HUES6 (cell line): ENCODE data around the gene PPFIBP2.

Source experiments
- H3K27ac ChIP-seq: 2 replicates; pipeline ENCODE4 v1.7.0; 2013; ENCODE audit warnings: low read depth, mild to moderate bottlenecking, low read length, inconsistent platforms
- H3K27me3 ChIP-seq: 2 replicates; pipeline ENCODE4 v1.6.1; 2013; ENCODE audit warnings: low read length; ENCODE audit not compliant: control insufficient read depth, insufficient read depth
- H3K36me3 ChIP-seq: 2 replicates; pipeline ENCODE4 v1.6.1; 2013; ENCODE audit warnings: low read length; ENCODE audit not compliant: control insufficient read depth, insufficient read depth
- H3K4me1 ChIP-seq: 2 replicates; pipeline ENCODE4 v1.6.1; 2013; ENCODE audit warnings: low read length; ENCODE audit not compliant: control insufficient read depth, insufficient read depth
- H3K4me3 ChIP-seq: 2 replicates; pipeline ENCODE4 v1.5.1; 2013; ENCODE audit warnings: low read depth, low read length
- H3K9ac ChIP-seq: one replicate; pipeline ENCODE4 v1.6.1; 2013; ENCODE audit warnings: mild to moderate bottlenecking, low read length
- H3K9me3 ChIP-seq: 2 replicates; pipeline ENCODE4 v1.6.1; 2013; ENCODE audit warnings: low read depth, low read length; ENCODE audit not compliant: control insufficient read depth, insufficient read depth

Gene PPFIBP2

GRCh38 chr11:7499081-7499480, 14.7 kb upstream of the PPFIBP2 start:
- no peak overlapping the region for H3K4me3 ChIP-seq
- H3K36me3 ChIP-seq: no peaks in the 10 kb centered on the region
- H3K27ac ChIP-seq: no peak overlapping the region
- no peak overlapping the region for H3K9ac ChIP-seq
- H3K9me3 ChIP-seq: no peaks in the 10 kb centered on the region
- peaks cover 13% of the 10 kb centered on the region for H3K4me1 ChIP-seq
- H3K27me3 ChIP-seq: no peaks in the 10 kb centered on the region

DNA sequence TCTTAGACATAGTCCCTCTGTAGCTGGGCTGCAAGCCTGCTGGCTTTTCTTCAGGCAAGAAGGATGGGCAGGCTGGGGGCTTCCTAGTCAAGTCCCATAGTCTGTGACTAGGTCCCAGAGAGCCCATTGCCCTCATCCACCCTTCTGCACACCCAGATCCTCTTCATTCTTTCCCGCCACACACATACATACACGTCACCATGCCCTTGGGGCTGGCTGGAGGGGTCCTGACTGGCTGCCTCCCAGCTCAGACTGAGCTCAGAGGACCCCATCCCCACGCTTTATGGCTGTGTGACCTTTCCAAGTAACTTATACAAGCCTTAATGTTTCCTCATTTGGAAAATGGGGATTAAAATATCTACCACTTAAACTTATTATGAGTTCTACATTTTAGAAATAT, 13.5 kb upstream of the PPFIBP2 start:
- no peak overlapping the region for H3K4me3 ChIP-seq
- H3K4me1 ChIP-seq: peaks cover 13% of the 10 kb centered on the region
- H3K27me3 ChIP-seq: no peaks in the 10 kb centered on the region; the same call in 1 of the 2 replicates

GRCh38 chr11:7501251-7501650, 12.5 kb upstream of the PPFIBP2 start:
- H3K9ac ChIP-seq: no peak overlapping the region
- H3K4me3 ChIP-seq: no peak overlapping the region
- no peaks in the 10 kb centered on the region for H3K9me3 ChIP-seq
- H3K4me1 ChIP-seq: peaks cover 13% of the 10 kb centered on the region
- no peaks in the 10 kb centered on the region for H3K36me3 ChIP-seq
- no peak overlapping the region for H3K27ac ChIP-seq
- no peaks in the 10 kb centered on the region; the same call in 1 of the 2 replicates for H3K27me3 ChIP-seq

More for the DNA sequence above, 13.5 kb upstream of the PPFIBP2 start:
- no peak overlapping the region for H3K27ac ChIP-seq
- no peak overlapping the region for H3K9ac ChIP-seq
- H3K36me3 ChIP-seq: no peaks in the 10 kb centered on the region
- no peaks in the 10 kb centered on the region for H3K9me3 ChIP-seq

DNA sequence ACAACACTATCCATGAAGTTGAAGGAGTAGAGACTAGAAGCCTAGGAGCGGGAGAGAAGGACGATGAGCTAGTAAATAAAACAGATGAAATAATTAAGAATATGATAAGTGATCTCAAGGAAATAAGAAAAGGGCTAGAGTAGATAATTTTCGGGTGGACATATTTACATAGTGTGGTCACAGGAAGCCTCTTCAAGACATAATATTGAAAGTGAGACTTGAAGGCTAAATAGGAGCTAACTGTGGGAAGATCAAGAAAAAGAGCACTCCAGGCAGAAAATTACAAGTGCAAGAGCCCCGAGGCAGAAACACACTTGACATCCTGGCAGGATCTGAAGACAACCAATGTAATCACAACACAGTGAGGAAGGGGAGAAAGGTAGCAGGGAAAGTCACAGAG, 11.9 kb upstream of the PPFIBP2 start:
- no peaks in the 10 kb centered on the region; the same call in 1 of the 2 replicates for H3K27me3 ChIP-seq
- H3K4me3 ChIP-seq: no peak overlapping the region
- no peaks in the 10 kb centered on the region for H3K36me3 ChIP-seq
- H3K9ac ChIP-seq: no peak overlapping the region
- peaks cover 13% of the 10 kb centered on the region for H3K4me1 ChIP-seq
- H3K27ac ChIP-seq: no peak overlapping the region
- no peaks in the 10 kb centered on the region for H3K9me3 ChIP-seq

- Histone ChIP-seq H3K4me3 (no peak overlapping the region), H3K4me1 (peaks cover 2% of the 10 kb centered on the region; the same call in 1 of the 2 replicates), H3K9ac (no peak overlapping the region), H3K36me3 (no peaks in the 10 kb centered on the region), H3K9me3 (no peaks in the 10 kb centered on the region), H3K27me3 (no peaks in the 10 kb centered on the region; the same call in 1 of the 2 replicates), H3K27ac (no peak overlapping the region)
Observed at GRCh38 chr11:7506243-7506642, 7.6 kb upstream of the PPFIBP2 start.

GRCh38 chr11:7508087-7508486, 5.7 kb upstream of the PPFIBP2 start:
- H3K9ac ChIP-seq: no peak overlapping the region
- H3K27me3 ChIP-seq: no peaks in the 10 kb centered on the region; the same call in 1 of the 2 replicates
- no peaks in the 10 kb centered on the region for H3K36me3 ChIP-seq
- H3K27ac ChIP-seq: no peak overlapping the region
- peaks cover 7% of the 10 kb centered on the region for H3K4me1 ChIP-seq
- H3K4me3 ChIP-seq: no peak overlapping the region
- H3K9me3 ChIP-seq: no peaks in the 10 kb centered on the region

DNA sequence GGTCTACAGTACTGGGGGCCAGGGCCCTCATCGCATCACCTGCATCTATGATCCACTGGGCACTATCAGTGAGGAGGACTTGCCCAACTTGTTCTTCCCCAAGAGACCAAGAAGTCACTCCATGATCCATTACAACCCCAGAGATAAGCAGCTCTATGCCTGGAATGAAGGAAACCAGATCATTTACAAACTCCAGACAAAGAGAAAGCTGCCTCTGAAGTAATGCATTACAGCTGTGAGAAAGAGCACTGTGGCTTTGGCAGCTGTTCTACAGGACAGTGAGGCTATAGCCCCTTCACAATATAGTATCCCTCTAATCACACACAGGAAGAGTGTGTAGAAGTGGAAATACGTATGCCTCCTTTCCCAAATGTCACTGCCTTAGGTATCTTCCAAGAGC, 3.8 kb upstream of the PPFIBP2 start:
- H3K27ac ChIP-seq: no peak overlapping the region

DNA sequence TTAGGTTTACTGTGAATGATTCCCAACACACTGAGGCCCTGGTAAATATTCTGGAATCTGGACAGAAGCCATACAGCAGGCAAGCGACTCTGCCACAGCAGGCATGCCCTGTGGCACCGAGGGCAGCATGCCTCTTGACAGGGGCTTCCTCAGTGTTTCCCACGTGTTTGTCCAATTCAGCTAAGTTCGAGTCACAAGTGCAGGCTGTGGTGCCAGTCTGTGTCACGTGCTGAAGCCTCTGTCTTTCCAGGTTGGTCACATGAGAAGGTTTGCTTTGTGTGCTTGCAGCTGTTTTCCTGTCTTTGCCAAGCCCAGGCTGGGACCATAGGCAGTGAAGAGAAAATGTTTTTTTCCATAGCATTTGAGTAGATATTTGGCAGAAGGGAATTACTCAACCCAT, 2.4 kb upstream of the PPFIBP2 start:
- Histone ChIP-seq H3K27ac (no peak overlapping the region), H3K36me3 (no peaks in the 10 kb centered on the region), H3K4me1 (peaks cover 7% of the 10 kb centered on the region), H3K9me3 (no peaks in the 10 kb centered on the region), H3K4me3 (no peak overlapping the region), H3K27me3 (peaks cover 25% of the 10 kb centered on the region), H3K9ac (no peak overlapping the region)

More for the DNA sequence above, 3.8 kb upstream of the PPFIBP2 start:
- Histone ChIP-seq H3K27me3 (peaks cover 11% of the 10 kb centered on the region), H3K36me3 (no peaks in the 10 kb centered on the region), H3K4me3 (no peak overlapping the region), H3K4me1 (peaks cover 7% of the 10 kb centered on the region), H3K9me3 (no peaks in the 10 kb centered on the region), H3K9ac (no peak overlapping the region)

DNA sequence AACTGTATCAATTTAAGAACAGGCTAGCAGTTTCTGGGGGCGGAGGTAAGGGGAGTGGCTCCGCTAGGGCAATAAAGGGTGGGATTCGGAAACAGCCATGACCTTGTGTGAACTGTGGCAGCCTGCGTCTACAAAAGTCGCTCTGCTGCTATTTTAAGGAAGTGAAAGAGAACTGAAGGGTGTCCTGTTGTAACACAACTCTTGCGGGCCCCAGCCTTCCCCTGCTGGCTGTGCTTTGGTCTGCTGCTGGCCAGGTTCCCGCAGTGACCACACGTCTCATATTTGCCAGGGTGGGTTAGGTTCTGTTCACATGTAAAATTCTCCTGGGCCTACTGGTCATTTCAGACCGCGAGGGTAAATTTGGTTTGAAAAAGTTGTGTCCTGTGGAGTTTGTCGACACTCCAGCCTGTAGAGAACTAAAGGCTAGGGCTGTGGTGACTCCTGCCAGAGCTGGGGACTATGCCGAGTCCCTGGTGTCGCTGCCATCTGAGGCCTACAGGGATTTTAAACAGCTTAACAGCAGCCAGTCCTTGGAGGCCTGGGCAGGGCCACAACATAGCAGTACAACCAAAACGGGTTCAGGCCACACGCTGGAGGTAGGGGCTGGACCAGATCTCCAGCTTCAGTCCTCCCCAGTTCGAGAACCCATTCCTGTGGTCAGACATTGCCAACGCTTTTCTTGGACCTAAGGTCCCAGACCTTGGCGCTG, 1.1 kb upstream of the PPFIBP2 start:
- Histone ChIP-seq H3K27me3 (peaks cover 27% of the 10 kb centered on the region), H3K9me3 (no peaks in the 10 kb centered on the region), H3K36me3 (no peaks in the 10 kb centered on the region), H3K27ac (no peak overlapping the region), H3K4me3 (peak overlapping the region; percentile 82), H3K4me1 (peaks cover 7% of the 10 kb centered on the region), H3K9ac (no peak overlapping the region)

- H3K27ac ChIP-seq: no peak overlapping the region
- peak overlapping the region; percentile 18 for H3K9ac ChIP-seq
- H3K27me3 ChIP-seq: peaks cover 27% of the 10 kb centered on the region
- H3K4me3 ChIP-seq: peak overlapping the region; percentile 82
- no peaks in the 10 kb centered on the region for H3K36me3 ChIP-seq
- H3K4me1 ChIP-seq: peaks cover 7% of the 10 kb centered on the region
- H3K9me3 ChIP-seq: no peaks in the 10 kb centered on the region
Observed at GRCh38 chr11:7514099-7514591, 346 bp downstream of the PPFIBP2 start.

GRCh38 chr11:7515447-7515886, 1.7 kb downstream of the PPFIBP2 start:
- Histone ChIP-seq H3K36me3 (no peaks in the 10 kb centered on the region), H3K27ac (no peak overlapping the region), H3K4me3 (no peak overlapping the region), H3K9ac (no peak overlapping the region), H3K4me1 (peaks cover 7% of the 10 kb centered on the region), H3K9me3 (no peaks in the 10 kb centered on the region), H3K27me3 (peaks cover 27% of the 10 kb centered on the region)
